ENCODE results near the gene GPR157. TPM values are rescaled to one million over a fixed set of nuclear protein-coding genes. Genes with fewer than 3 reads are reported as not detected.

The GPR157 gene
- total RNA-seq, 2 donors from 2014 or later: 10.3 to 13.0 TPM

GRCh38 chr1:9050803-9051202 is 78.1 kb downstream of the GPR157 start:
- H3K4me3 ChIP-seq: no peak overlapping the region
- H3K36me3 ChIP-seq: no peaks in the 10 kb centered on the region
- TF ChIP-seq, protein P1, sequence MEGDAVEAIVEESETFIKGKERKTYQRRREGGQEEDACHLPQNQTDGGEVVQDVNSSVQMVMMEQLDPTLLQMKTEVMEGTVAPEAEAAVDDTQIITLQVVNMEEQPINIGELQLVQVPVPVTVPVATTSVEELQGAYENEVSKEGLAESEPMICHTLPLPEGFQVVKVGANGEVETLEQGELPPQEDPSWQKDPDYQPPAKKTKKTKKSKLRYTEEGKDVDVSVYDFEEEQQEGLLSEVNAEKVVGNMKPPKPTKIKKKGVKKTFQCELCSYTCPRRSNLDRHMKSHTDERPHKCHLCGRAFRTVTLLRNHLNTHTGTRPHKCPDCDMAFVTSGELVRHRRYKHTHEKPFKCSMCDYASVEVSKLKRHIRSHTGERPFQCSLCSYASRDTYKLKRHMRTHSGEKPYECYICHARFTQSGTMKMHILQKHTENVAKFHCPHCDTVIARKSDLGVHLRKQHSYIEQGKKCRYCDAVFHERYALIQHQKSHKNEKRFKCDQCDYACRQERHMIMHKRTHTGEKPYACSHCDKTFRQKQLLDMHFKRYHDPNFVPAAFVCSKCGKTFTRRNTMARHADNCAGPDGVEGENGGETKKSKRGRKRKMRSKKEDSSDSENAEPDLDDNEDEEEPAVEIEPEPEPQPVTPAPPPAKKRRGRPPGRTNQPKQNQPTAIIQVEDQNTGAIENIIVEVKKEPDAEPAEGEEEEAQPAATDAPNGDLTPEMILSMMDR (IDR thresholded peaks at IDR 0.05): no peak
- no peaks in the 10 kb centered on the region for H3K4me1 ChIP-seq
- H3K27ac ChIP-seq: no peak overlapping the region
- DNase-seq (ENCODE audit: low spot score): no peak
- H3K9me3 ChIP-seq: no peaks in the 10 kb centered on the region
- H3K27me3 ChIP-seq: no peaks in the 10 kb centered on the region

MicroRNAs within 50 kb of the gene (microRNA counts, 767-probe panel; counts per million panel counts)
- microRNA hsa-miR-34a-5p: 3,193 to 7,283 counts per million in 2 donors

Other genes starting within 250 kb of the GPR157 start
- not detected for gene CA6, start 183.2 kb downstream of the GPR157 start, total RNA-seq
- gene SLC2A7, start 102.7 kb downstream of the GPR157 start, total RNA-seq: not detected
- under 1 TPM; 0.26 to 0.94 TPM for gene SLC2A5, start 59.5 kb downstream of the GPR157 start, total RNA-seq
- 10 to 100 TPM; 35.0 to 41.0 TPM for gene H6PD, start 105.7 kb upstream of the GPR157 start, total RNA-seq
- gene SPSB1, start 163.8 kb upstream of the GPR157 start, total RNA-seq: 10 to 100 TPM; 20.1 to 20.8 TPM